ENCODE data around the gene RGS6. TPM values are rescaled to one million over a fixed set of nuclear protein-coding genes. Genes with fewer than 3 reads are reported as not detected.

Gene RGS6
- total RNA-seq, 2 experiments from 2014 or later, result not detected

DNA sequence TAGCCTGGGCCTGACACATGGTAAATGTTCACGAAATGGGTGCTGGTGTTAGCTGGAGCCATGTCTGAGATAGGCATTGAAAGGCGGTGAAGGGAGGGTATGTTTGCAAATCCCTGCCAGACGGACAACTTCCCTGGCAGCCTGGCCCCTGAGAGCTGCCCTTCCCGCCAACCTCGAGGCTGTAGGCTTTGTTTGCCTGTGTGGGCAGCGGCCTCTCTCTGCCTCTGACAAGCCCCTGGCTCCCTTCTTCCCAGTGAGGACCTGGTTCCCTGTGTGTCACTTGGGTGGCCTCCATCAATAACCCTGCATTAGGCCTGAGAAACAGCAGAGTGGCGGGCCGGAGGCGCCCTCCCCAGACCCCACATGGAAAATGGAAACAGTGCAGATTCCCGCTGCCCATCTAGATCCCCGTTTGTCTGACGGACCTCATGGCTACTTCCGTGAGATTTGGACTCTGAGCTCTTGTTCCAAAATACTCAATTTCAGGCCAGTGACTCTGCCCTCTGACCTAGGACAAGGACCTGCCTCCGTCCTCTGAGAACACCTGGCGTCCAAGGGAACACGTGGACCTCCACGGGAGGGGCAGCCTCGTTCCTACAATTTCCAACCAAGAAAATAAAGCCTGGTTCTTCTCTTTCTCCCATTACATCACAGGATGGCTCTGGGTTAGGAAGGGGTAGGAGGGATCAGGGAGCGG lies 636.2 kb downstream of the RGS6 start:
- Histone ChIP-seq H3K9me2 (ENCODE audit: insufficient read depth, low read length) (no peaks in the 10 kb centered on the region), H3K27ac (ENCODE audit: low read depth, low read length, poor library complexity, severe bottlenecking) (no peak overlapping the region), H3K9me3 (ENCODE audit: low read length) (no peaks in the 10 kb centered on the region), H3K4me3 (ENCODE audit: low read depth, low read length, poor library complexity, severe bottlenecking) (no peak overlapping the region), H3K4me1 (ENCODE audit: insufficient read depth, low read length, poor library complexity, severe bottlenecking) (no peaks in the 10 kb centered on the region), H3K79me2 (ENCODE audit: insufficient read depth, low read depth, low read length) (no peaks in the 10 kb centered on the region), H3K4me2 (ENCODE audit: low read length) (no peak overlapping the region), H4K20me1 (ENCODE audit: insufficient read depth, low read length) (no peaks in the 10 kb centered on the region), H2AFZ (ENCODE audit: low read length) (no peak overlapping the region), H3K36me3 (ENCODE audit: insufficient read depth, low read length) (no peaks in the 10 kb centered on the region)
- no peak for DNase-seq (ENCODE audit: low spot score)
- intact Hi-C loops (cut with micrococcal nuclease; ENCODE audit: unreplicated experiment), result no loop called here
- TF ChIP-seq, protein P1, sequence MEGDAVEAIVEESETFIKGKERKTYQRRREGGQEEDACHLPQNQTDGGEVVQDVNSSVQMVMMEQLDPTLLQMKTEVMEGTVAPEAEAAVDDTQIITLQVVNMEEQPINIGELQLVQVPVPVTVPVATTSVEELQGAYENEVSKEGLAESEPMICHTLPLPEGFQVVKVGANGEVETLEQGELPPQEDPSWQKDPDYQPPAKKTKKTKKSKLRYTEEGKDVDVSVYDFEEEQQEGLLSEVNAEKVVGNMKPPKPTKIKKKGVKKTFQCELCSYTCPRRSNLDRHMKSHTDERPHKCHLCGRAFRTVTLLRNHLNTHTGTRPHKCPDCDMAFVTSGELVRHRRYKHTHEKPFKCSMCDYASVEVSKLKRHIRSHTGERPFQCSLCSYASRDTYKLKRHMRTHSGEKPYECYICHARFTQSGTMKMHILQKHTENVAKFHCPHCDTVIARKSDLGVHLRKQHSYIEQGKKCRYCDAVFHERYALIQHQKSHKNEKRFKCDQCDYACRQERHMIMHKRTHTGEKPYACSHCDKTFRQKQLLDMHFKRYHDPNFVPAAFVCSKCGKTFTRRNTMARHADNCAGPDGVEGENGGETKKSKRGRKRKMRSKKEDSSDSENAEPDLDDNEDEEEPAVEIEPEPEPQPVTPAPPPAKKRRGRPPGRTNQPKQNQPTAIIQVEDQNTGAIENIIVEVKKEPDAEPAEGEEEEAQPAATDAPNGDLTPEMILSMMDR (conservative IDR thresholded peaks at IDR 0.05; ENCODE audit: low read length), result no peak
- no peak for TF ChIP-seq EZH2phosphoT487 (IDR thresholded peaks at IDR 0.05; ENCODE audit: borderline replicate concordance, low read depth, low read length)
- POLR2A ChIA-PET, result no interaction called here
- no TSS peak for BruUV-seq (replicated peaks)
- CTCF ChIA-PET (ENCODE audit: unreplicated experiment), result no interaction called here

DNA sequence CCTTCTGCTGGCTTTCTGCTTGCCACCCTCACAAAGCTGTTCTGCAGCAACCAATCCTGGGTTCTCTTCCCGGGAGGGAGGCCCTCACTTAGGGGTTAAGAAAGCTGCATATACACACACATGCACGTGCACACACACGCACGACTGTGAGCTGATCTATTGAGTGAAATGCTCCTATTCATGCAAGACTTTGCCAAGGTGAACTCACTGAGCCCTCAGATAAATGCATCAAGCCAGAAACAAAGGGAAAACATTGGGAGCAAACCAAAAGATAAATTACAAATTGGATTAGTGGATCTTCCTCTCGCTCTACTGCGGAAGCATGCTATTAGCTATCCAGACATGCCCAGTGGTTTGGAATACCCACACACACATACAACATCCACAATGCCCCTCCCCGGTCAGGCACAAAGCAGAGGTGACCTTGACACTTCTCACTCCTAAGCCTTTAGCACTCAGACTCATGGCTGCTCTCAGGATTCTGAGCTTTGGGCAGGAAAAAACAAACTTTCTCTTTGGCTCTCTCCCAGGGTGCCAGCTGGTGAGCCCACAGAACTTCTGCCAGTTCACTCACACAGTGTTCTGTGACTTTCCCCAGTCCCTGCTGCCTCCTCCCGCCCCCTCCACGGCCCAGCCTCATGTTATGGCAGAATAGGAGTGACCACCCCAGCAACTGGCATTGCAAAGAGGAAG lies 641.6 kb downstream of the RGS6 start:
- CTCF ChIA-PET (ENCODE audit: unreplicated experiment), result interaction anchor here (0.7 kb wide), 1 partner anchor 15 kb away, joined by 3 read pairs; no protein-coding TSS in a partner anchor
- intact Hi-C loops (cut with micrococcal nuclease; ENCODE audit: unreplicated experiment), result no loop called here
- Histone ChIP-seq H3K9me3 (ENCODE audit: low read length) (no peaks in the 10 kb centered on the region), H3K4me3 (ENCODE audit: low read depth, low read length, poor library complexity, severe bottlenecking) (no peak overlapping the region), H3K36me3 (ENCODE audit: insufficient read depth, low read length) (no peaks in the 10 kb centered on the region), H4K20me1 (ENCODE audit: insufficient read depth, low read length) (no peaks in the 10 kb centered on the region), H3K4me2 (ENCODE audit: low read length) (no peak overlapping the region), H2AFZ (ENCODE audit: low read length) (no peak overlapping the region), H3K4me1 (ENCODE audit: insufficient read depth, low read length, poor library complexity, severe bottlenecking) (no peaks in the 10 kb centered on the region), H3K79me2 (ENCODE audit: insufficient read depth, low read depth, low read length) (no peaks in the 10 kb centered on the region), H3K27ac (ENCODE audit: low read depth, low read length, poor library complexity, severe bottlenecking) (no peak overlapping the region), H3K9me2 (ENCODE audit: insufficient read depth, low read length) (no peaks in the 10 kb centered on the region)
- DNase-seq (ENCODE audit: low spot score), result no peak
- TF ChIP-seq, protein P1 (conservative IDR thresholded peaks at IDR 0.05; ENCODE audit: low read length), result no peak
- TF ChIP-seq EZH2phosphoT487 (IDR thresholded peaks at IDR 0.05; ENCODE audit: borderline replicate concordance, low read depth, low read length), result no peak
- BruUV-seq (replicated peaks), result no TSS peak
- POLR2A ChIA-PET, result no interaction called here

DNA sequence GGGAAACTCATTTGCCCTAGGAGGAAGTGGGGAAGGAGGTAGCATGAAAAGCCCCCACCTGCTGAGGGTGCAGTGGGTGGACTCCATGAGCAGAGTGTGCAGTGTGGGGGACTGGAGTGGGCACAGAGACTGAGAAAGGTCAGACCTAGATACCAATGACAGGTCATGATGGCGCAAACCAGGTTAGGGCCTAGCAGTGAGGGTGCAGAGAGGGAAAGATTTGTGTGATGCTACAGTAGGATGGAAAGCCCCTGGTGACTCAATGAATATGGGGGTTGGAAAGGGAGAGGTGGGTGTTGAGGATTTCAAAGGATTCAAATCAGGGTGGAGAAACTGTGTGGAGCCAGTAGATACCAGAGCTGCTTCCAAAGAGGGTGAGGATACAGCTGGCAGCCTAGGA lies 642.5 kb downstream of the RGS6 start:
- Histone ChIP-seq H3K4me3 (ENCODE audit: low read depth, low read length, poor library complexity, severe bottlenecking) (no peak overlapping the region), H3K4me2 (ENCODE audit: low read length) (no peak overlapping the region), H3K79me2 (ENCODE audit: insufficient read depth, low read depth, low read length) (no peaks in the 10 kb centered on the region), H3K9me2 (ENCODE audit: insufficient read depth, low read length) (no peaks in the 10 kb centered on the region), H2AFZ (ENCODE audit: low read length) (no peak overlapping the region), H4K20me1 (ENCODE audit: insufficient read depth, low read length) (no peaks in the 10 kb centered on the region), H3K9me3 (ENCODE audit: low read length) (no peaks in the 10 kb centered on the region), H3K27ac (ENCODE audit: low read depth, low read length, poor library complexity, severe bottlenecking) (no peak overlapping the region), H3K36me3 (ENCODE audit: insufficient read depth, low read length) (no peaks in the 10 kb centered on the region), H3K4me1 (ENCODE audit: insufficient read depth, low read length, poor library complexity, severe bottlenecking) (no peaks in the 10 kb centered on the region)
- ChIA-PET POLR2A (no interaction called here), CTCF (ENCODE audit: unreplicated experiment) (no interaction called here)
- DNase-seq (ENCODE audit: low spot score), result no peak
- intact Hi-C loops (cut with micrococcal nuclease; ENCODE audit: unreplicated experiment), result no loop called here
- BruUV-seq (replicated peaks), result no TSS peak
- TF ChIP-seq EZH2phosphoT487 (IDR thresholded peaks at IDR 0.05; ENCODE audit: borderline replicate concordance, low read depth, low read length), result no peak
- TF ChIP-seq, protein P1 (conservative IDR thresholded peaks at IDR 0.05; ENCODE audit: low read length), result no peak

Measured in OCI-LY7 (cell line).